ENCODE data around the gene PAPOLA. TPM values are rescaled to one million over a fixed set of nuclear protein-coding genes. Genes with fewer than 3 reads are reported as not detected.
A peak's percentile ranks its signal among the peaks of the same experiment; 100 is the strongest.

PAPOLA gene
- total RNA-seq (100 to 1,000 TPM; 161 to 184 TPM), polyA plus RNA-seq (10 to 100 TPM; 48.4 to 71.6 TPM)
- long read RNA-seq, donor 1, full-length matches to known transcripts = 52 of 96 reads
- long read RNA-seq, donor 1, partial matches to known transcripts = 26 of 96 reads
- long read RNA-seq, donor 1, other reads (novel, unspliced or antisense) = 18 of 96 reads
- long read RNA-seq, donor 2, full-length matches to known transcripts = 43 of 58 reads
- long read RNA-seq, donor 2, partial matches to known transcripts = 5 of 58 reads
- long read RNA-seq, donor 2, other reads (novel, unspliced or antisense) = 10 of 58 reads

DNA sequence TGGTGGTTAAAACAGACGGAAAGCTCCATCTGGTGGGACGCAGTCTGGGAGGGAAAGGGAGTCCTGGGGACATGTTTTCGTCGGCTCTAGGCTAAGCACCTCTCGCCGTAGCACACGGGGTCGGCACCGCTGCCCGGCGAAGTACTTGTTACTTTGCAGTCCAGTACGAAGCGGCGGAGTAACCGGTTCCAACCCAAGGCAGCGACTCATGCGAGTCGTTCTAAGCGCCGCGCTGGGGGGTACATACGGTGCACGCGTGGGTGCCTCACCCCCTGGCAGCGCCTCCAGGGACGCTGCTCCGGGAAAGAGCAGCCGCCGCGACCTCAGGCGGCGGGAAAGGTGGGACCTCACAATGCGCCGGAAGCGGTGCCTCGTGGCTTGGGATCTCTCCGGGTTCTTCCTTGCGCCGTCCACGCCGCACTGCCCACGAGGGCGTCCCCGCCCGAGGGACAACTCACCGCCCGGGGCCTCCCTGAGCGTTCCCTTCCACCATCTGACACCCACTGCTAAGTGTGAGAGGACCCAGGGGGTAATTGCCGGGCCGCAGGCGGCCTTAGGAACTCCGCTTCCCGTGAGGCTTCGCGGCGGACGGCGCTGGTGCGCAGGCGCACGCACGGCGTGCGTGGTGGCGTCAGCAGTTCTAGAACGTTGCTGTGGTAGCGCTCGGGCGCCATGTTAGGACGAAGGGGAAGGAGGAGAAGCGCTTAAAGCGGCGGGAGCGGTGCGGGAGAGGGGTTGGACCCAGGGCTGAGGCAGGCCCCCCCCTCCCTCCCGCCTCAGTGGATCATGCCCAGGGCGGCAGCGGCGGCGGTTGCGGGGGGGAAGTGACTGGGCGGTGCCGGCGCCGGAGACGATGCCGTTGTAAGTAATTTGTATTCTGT lies at the start of gene PAPOLA:
TSS of gene PAPOLA (plus strand) at position 643 of the 881 bp plus-strand sequence. CDS start at position 854, 211 bp downstream.
- peak; percentile 99 for ATAC-seq (ENCODE audit: low FRiP score)
- H3K4me3 ChIP-seq (ENCODE audit: low read length in 2 of 2) = peak within 1 kb of the TSS; percentile 47 to 82
- H3K9me3 ChIP-seq (ENCODE audit: control insufficient read depth, low read length) = no peaks in the 10 kb centered on the region
- peak; percentile 96 to 99 for DNase-seq
- WGBS, 2 donors = 0% methylated on average over 62 to 87 of the region's 87 CpGs
- peak within 1 kb of the TSS; percentile 47 to 81 for H3K27ac ChIP-seq (ENCODE audit: low read depth in 1 of 2, low read length in 2 of 2)
- H3K27me3 ChIP-seq (ENCODE audit: control insufficient read depth in 1 of 2, insufficient read depth in 2 of 2, low read length in 1 of 2) = no peaks in the 10 kb centered on the region
- no peaks in the 10 kb centered on the region for H3K36me3 ChIP-seq (ENCODE audit: control insufficient read depth in 1 of 2, insufficient read depth in 2 of 2, low read length in 1 of 2)
- intact Hi-C loops (cut with DNase I) = no loop called here
- H3K4me1 ChIP-seq (ENCODE audit: control insufficient read depth in 1 of 2, insufficient read depth in 2 of 2, low read length in 2 of 2) = peaks cover 0 to 3% of the 10 kb centered on the region in 2 donors

DNA sequence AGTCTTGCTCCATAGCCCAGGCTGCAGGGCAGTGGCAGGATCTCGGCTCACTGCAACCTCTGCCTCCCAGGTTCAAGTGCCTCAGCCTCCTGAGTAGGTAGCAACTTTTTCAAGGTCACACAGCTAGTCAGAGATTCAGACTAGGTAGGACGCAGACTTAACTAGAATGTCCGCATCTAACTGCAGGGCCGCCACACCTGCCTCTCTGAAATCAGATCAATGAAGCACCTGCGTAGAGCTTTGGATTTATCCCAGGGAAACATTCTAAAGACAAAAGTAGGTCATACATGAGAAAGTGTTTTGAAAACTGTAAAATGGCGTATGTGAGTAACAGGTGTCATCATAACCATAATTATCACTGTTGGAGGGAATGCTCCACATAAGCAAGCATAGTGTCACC lies 49.5 kb upstream of the PAPOLA start:
- Histone ChIP-seq H3K27me3 (ENCODE audit: control insufficient read depth in 1 of 2, insufficient read depth in 2 of 2, low read length in 1 of 2) (no peaks in the 10 kb centered on the region), H3K36me3 (ENCODE audit: control insufficient read depth in 1 of 2, insufficient read depth in 2 of 2, low read length in 1 of 2) (no peaks in the 10 kb centered on the region), H3K9me3 (ENCODE audit: control insufficient read depth, low read length) (no peaks in the 10 kb centered on the region), H3K4me1 (ENCODE audit: control insufficient read depth in 1 of 2, insufficient read depth in 2 of 2, low read length in 2 of 2) (no peaks in the 10 kb centered on the region), H3K27ac (ENCODE audit: low read depth in 1 of 2, low read length in 2 of 2) (no peak overlapping the region), H3K4me3 (ENCODE audit: low read length in 2 of 2) (no peak overlapping the region)
- ATAC-seq (ENCODE audit: low FRiP score) (no peak), DNase-seq (no peak)
- 91 to 94% methylated on average over 6 of the region's 6 CpGs for WGBS, 2 donors
- intact Hi-C loops (cut with DNase I) = no loop called here

DNA sequence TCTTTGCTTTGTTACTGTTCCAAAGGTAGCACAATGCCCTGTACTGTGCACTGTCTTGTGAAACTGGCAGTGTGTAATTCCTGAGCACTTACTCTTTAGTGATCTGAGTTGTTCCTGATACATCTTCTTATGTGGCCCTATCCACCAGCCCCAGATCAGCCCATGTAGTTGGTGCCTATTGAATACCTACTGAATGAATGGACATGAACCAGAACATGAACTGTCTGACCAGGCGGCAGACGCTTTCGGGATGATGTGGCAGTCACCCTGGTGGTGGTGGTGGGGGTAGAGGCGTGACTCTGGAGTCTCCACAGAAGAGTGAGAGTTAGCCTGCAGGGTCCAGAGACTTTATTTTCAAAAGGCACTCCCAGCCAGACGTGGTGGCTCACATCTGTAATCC lies 46.6 kb upstream of the PAPOLA start:
- H3K4me1 ChIP-seq (ENCODE audit: control insufficient read depth in 1 of 2, insufficient read depth in 2 of 2, low read length in 2 of 2) = no peaks in the 10 kb centered on the region
- H3K27me3 ChIP-seq (ENCODE audit: control insufficient read depth in 1 of 2, insufficient read depth in 2 of 2, low read length in 1 of 2) = no peaks in the 10 kb centered on the region
- WGBS, 2 donors = 80 to 85% methylated on average over 5 of the region's 5 CpGs
- intact Hi-C loops (cut with DNase I) = no loop called here
- H3K4me3 ChIP-seq (ENCODE audit: low read length in 2 of 2) = no peak overlapping the region
- DNase-seq (no peak), ATAC-seq (ENCODE audit: low FRiP score) (no peak)
- no peaks in the 10 kb centered on the region for H3K36me3 ChIP-seq (ENCODE audit: control insufficient read depth in 1 of 2, insufficient read depth in 2 of 2, low read length in 1 of 2)
- H3K9me3 ChIP-seq (ENCODE audit: control insufficient read depth, low read length) = no peaks in the 10 kb centered on the region
- H3K27ac ChIP-seq (ENCODE audit: low read depth in 1 of 2, low read length in 2 of 2) = no peak overlapping the region

DNA sequence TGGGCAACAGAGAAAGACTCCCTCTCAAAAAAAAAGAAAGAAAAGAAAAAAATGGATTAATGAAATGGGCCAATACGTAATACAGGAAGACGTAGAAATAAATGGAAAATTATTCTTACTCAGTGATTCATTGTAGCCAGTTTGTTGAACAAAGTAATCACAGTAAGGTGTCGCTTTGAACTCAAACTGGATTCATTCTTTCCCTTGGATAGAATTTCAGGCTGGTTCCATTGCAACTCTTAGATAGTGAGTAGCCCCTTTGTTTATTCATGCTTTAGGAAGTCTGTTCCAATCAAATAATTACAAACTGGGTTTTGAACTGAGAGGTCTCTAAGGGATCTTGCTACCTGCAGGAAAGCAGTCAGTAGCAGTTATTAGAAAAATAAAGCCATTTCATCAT lies 42.3 kb upstream of the PAPOLA start:
- intact Hi-C loops (cut with DNase I) = no loop called here
- no peak overlapping the region for H3K27ac ChIP-seq (ENCODE audit: low read depth in 1 of 2, low read length in 2 of 2)
- H3K4me3 ChIP-seq (ENCODE audit: low read length in 2 of 2) = no peak overlapping the region
- no peaks in the 10 kb centered on the region for H3K36me3 ChIP-seq (ENCODE audit: control insufficient read depth in 1 of 2, insufficient read depth in 2 of 2, low read length in 1 of 2)
- H3K9me3 ChIP-seq (ENCODE audit: control insufficient read depth, low read length) = no peaks in the 10 kb centered on the region
- no peak for DNase-seq
- no peaks in the 10 kb centered on the region for H3K27me3 ChIP-seq (ENCODE audit: control insufficient read depth in 1 of 2, insufficient read depth in 2 of 2, low read length in 1 of 2)
- 90% methylated on average over 3 of the region's 3 CpGs for WGBS, 2 donors
- H3K4me1 ChIP-seq (ENCODE audit: control insufficient read depth in 1 of 2, insufficient read depth in 2 of 2, low read length in 2 of 2) = no peaks in the 10 kb centered on the region
- ATAC-seq (ENCODE audit: low FRiP score) = no peak

DNA sequence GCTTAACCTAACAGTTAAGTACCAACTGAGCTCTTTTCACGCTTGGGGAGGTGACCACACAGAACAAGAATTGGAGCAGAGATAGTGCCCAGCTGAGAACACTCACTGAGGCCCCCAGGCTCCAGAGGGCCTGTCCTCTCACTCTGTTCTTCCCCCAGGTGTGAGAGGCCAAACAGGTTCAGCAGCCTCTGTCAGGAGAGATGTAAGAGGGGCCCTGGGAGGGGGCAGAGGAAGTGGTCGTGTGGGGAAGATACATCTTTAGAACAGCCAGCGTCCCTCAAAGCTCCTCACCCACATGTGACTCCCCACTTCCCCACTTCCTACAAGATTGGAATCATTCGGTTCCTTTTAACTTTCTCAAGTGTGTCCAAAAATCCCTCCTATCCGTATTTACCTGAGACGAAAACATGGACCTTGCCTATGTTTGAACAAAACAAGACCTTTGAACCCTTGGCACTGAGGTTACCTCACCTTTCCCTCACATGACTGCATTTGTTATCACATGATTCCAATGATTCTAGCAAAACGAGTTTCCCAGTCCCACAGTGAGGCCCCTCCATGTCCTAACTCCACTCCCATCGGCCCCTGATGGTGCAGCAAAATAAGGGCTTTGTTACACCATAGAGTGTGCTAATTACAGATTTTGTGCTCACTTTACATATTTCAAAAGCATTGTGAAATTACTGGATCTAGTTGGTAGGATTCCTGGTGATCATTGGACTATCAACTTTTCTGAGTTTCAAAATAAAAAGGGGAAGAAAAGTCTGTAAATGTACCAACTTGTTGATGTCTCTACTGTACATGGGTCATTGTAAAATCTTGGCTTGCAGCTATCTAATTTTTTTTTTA lies 40.0 kb upstream of the PAPOLA start:
- 78 to 81% methylated on average over 8 of the region's 8 CpGs for WGBS, 2 donors
- Histone ChIP-seq H3K4me1 (ENCODE audit: control insufficient read depth in 1 of 2, insufficient read depth in 2 of 2, low read length in 2 of 2) (no peaks in the 10 kb centered on the region), H3K27me3 (ENCODE audit: control insufficient read depth in 1 of 2, insufficient read depth in 2 of 2, low read length in 1 of 2) (no peaks in the 10 kb centered on the region), H3K4me3 (ENCODE audit: low read length in 2 of 2) (no peak overlapping the region), H3K27ac (ENCODE audit: low read depth in 1 of 2, low read length in 2 of 2) (no peak overlapping the region), H3K36me3 (ENCODE audit: control insufficient read depth in 1 of 2, insufficient read depth in 2 of 2, low read length in 1 of 2) (no peaks in the 10 kb centered on the region), H3K9me3 (ENCODE audit: control insufficient read depth, low read length) (no peaks in the 10 kb centered on the region)
- intact Hi-C loops (cut with DNase I) = no loop called here
- no peak for ATAC-seq (ENCODE audit: low FRiP score)
- no peak for DNase-seq

DNA sequence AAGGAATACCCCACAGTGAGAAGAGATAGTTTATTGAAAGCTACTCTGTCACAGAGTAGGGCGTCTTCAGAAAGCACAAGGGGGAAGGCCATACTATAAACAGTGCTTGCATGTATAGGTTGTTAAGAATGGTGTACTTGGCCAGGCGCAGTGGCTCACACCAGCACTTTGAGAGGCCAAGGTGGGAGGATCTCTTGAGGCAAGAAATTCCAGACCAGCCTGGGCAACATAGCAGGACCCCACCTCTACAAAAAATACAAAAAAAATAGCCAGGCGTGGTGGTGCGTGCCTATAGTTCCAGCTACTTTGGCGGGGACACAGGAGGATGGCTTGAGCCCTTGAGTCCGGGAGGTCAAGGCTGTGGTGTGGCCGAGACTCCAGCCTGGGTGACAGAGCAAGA lies 38.0 kb upstream of the PAPOLA start:
- Histone ChIP-seq H3K4me1 (ENCODE audit: control insufficient read depth in 1 of 2, insufficient read depth in 2 of 2, low read length in 2 of 2) (peaks cover 0 to 2% of the 10 kb centered on the region in 2 donors), H3K9me3 (ENCODE audit: control insufficient read depth, low read length) (no peaks in the 10 kb centered on the region), H3K4me3 (ENCODE audit: low read length in 2 of 2) (no peak overlapping the region), H3K36me3 (ENCODE audit: control insufficient read depth in 1 of 2, insufficient read depth in 2 of 2, low read length in 1 of 2) (no peaks in the 10 kb centered on the region), H3K27ac (ENCODE audit: low read depth in 1 of 2, low read length in 2 of 2) (no peak overlapping the region), H3K27me3 (ENCODE audit: control insufficient read depth in 1 of 2, insufficient read depth in 2 of 2, low read length in 1 of 2) (no peaks in the 10 kb centered on the region)
- no peak for DNase-seq
- ATAC-seq (ENCODE audit: low FRiP score) = no peak
- intact Hi-C loops (cut with DNase I) = no loop called here
- WGBS, 2 donors = 90 to 92% methylated on average over 7 of the region's 7 CpGs

DNA sequence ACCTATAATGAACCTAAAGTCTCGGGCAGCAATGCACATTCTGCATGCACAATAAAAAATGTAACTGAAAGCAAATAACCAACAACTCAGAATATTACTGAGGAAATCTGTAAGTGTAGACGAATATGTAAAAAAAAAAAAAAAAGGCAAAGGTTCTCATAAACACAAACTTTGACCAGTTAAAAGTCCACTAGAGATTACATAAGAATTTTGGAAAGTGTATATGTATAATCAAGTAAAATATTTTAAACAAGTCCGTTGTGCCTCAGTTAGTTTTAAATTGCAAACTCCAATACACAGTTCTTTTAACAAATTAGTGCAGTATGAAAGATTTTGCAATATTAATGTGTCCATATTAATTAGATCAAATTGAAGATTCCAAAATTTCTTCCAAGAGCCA lies 35.3 kb upstream of the PAPOLA start:
- WGBS, 2 donors = 76 to 80% methylated on average over 3 of the region's 3 CpGs
- peaks cover 0 to 2% of the 10 kb centered on the region in 2 donors for H3K4me1 ChIP-seq (ENCODE audit: control insufficient read depth in 1 of 2, insufficient read depth in 2 of 2, low read length in 2 of 2)
- H3K27me3 ChIP-seq (ENCODE audit: control insufficient read depth in 1 of 2, insufficient read depth in 2 of 2, low read length in 1 of 2) = peaks cover 0 to 2% of the 10 kb centered on the region in 2 donors
- no peaks in the 10 kb centered on the region for H3K9me3 ChIP-seq (ENCODE audit: control insufficient read depth, low read length)
- H3K36me3 ChIP-seq (ENCODE audit: control insufficient read depth in 1 of 2, insufficient read depth in 2 of 2, low read length in 1 of 2) = no peaks in the 10 kb centered on the region
- no peak overlapping the region for H3K27ac ChIP-seq (ENCODE audit: low read depth in 1 of 2, low read length in 2 of 2)
- intact Hi-C loops (cut with DNase I) = no loop called here
- no peak for DNase-seq
- no peak for ATAC-seq (ENCODE audit: low FRiP score)
- no peak overlapping the region for H3K4me3 ChIP-seq (ENCODE audit: low read length in 2 of 2)

DNA sequence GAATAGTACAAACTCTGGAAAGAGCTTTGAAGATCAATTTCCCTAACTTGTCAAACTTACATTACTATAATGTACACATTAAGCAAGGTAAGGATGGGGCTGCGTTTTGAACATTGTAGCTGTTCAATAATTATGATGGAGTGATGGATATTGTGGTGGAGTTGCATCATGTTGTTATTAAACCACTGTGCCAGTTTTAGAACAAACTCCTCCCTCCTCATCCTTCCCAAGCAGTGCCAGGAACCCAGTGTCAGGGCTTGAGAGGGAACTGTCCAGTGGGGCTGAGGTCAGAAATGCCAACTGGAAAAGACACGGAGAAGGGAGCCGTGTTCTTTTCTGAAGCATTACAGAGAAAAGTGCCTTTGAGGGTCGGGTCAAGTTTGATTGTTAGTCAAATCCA lies 31.9 kb upstream of the PAPOLA start:
- H3K4me3 ChIP-seq (ENCODE audit: low read length in 2 of 2) = no peak overlapping the region
- ATAC-seq (ENCODE audit: low FRiP score) = no peak
- peaks cover 0 to 2% of the 10 kb centered on the region in 2 donors for H3K4me1 ChIP-seq (ENCODE audit: control insufficient read depth in 1 of 2, insufficient read depth in 2 of 2, low read length in 2 of 2)
- DNase-seq = no peak
- WGBS, 2 donors = 50 to 54% methylated on average over 4 of the region's 4 CpGs
- intact Hi-C loops (cut with DNase I) = no loop called here
- H3K27ac ChIP-seq (ENCODE audit: low read depth in 1 of 2, low read length in 2 of 2) = no peak overlapping the region
- peaks cover 0 to 2% of the 10 kb centered on the region in 2 donors for H3K27me3 ChIP-seq (ENCODE audit: control insufficient read depth in 1 of 2, insufficient read depth in 2 of 2, low read length in 1 of 2)
- no peaks in the 10 kb centered on the region for H3K9me3 ChIP-seq (ENCODE audit: control insufficient read depth, low read length)
- H3K36me3 ChIP-seq (ENCODE audit: control insufficient read depth in 1 of 2, insufficient read depth in 2 of 2, low read length in 1 of 2) = no peaks in the 10 kb centered on the region

Data from aorta (tissue), 5 donors.